Measurements from ENCODE around the gene XXYLT1. TPM values are rescaled to one million over a fixed set of nuclear protein-coding genes. Genes with fewer than 3 reads are reported as not detected.
A peak's percentile ranks its signal among the peaks of the same experiment; 100 is the strongest.

XXYLT1 gene
- total and polyA plus RNA-seq, 10 donors, result 2.7 to 22.3 (median 9.5) TPM

GRCh38 chr3:195123281-195123691 lies 147.7 kb downstream of the XXYLT1 start:
- H3K4me1 ChIP-seq, result peaks cover 0 to 39% (median 12%) of the 10 kb centered on the region in 6 donors
- WGBS, 5 donors, result 93 to 96% (median 95%) methylated on average over 9 to 13 of the region's 13 CpGs
- intact Hi-C loops (cut with DNase I; ENCODE audit: low total_unique reads), result no loop called here
- H3K27ac ChIP-seq, result no peak overlapping the region
- no peak for TF ChIP-seq POLR2AphosphoS5 (IDR thresholded peaks at IDR 0.05)
- H3K4me3 ChIP-seq, result no peak overlapping the region
- H3K36me3 ChIP-seq, result no peaks in the 10 kb centered on the region
- H3K27me3 ChIP-seq (replicated peaks in 1 of 7), result no peaks in the 10 kb centered on the region
- no peak for DNase-seq
- no peaks in the 10 kb centered on the region for H3K9me3 ChIP-seq

- intact Hi-C loops (cut with DNase I; ENCODE audit: low total_unique reads), result no loop called here
- no peaks in the 10 kb centered on the region for H3K36me3 ChIP-seq
- no peak overlapping the region for H3K27ac ChIP-seq
- no peak for DNase-seq
- H3K27me3 ChIP-seq (replicated peaks in 1 of 7), result no peaks in the 10 kb centered on the region
- peaks cover 0 to 41% (median 10%) of the 10 kb centered on the region in 6 donors for H3K4me1 ChIP-seq
- no peak for TF ChIP-seq POLR2AphosphoS5 (IDR thresholded peaks at IDR 0.05)
- 76 to 87% (median 80%) methylated on average over 4 of the region's 4 CpGs for WGBS, 5 donors
- H3K4me3 ChIP-seq, result no peak overlapping the region
- H3K9me3 ChIP-seq, result no peaks in the 10 kb centered on the region
Measured at GRCh38 chr3:195122261-195122660, 148.7 kb downstream of the XXYLT1 start.

GRCh38 chr3:195120267-195120601 lies 150.7 kb downstream of the XXYLT1 start:
- H3K4me1 ChIP-seq, result peaks cover 0 to 25% (median 12%) of the 10 kb centered on the region in 6 donors
- no peak overlapping the region for H3K4me3 ChIP-seq
- H3K9me3 ChIP-seq, result no peaks in the 10 kb centered on the region
- no peaks in the 10 kb centered on the region for H3K27me3 ChIP-seq (replicated peaks in 1 of 7)
- no peaks in the 10 kb centered on the region for H3K36me3 ChIP-seq
- TF ChIP-seq POLR2A (IDR thresholded peaks at IDR 0.05) (no peak), CTCF (IDR thresholded peaks at IDR 0.05 in 8 of 11, conservative IDR thresholded peaks at IDR 0.05 in 3 of 11) (no peak), POLR2AphosphoS5 (IDR thresholded peaks at IDR 0.05) (no peak)
- intact Hi-C loops (cut with DNase I; ENCODE audit: low total_unique reads), result no loop called here
- H3K27ac ChIP-seq, result peak overlapping the region in 3 of 8 donors; percentile 3 to 23 (median 7)
- WGBS, 5 donors, result 92 to 100% (median 95%) methylated on average over 2 of the region's 2 CpGs
- DNase-seq, result no peak

- Histone ChIP-seq H3K27ac (peak overlapping the region in 3 of 8 donors; percentile 3 to 23 (median 7)), H3K9me3 (no peaks in the 10 kb centered on the region), H3K4me3 (no peak overlapping the region), H3K36me3 (no peaks in the 10 kb centered on the region), H3K4me1 (peaks cover 0 to 30% (median 13%) of the 10 kb centered on the region in 6 donors), H3K27me3 (replicated peaks in 1 of 7) (no peaks in the 10 kb centered on the region)
- TF ChIP-seq POLR2AphosphoS5 (IDR thresholded peaks at IDR 0.05) (no peak), CTCF (IDR thresholded peaks at IDR 0.05 in 8 of 11, conservative IDR thresholded peaks at IDR 0.05 in 3 of 11) (no peak), POLR2A (IDR thresholded peaks at IDR 0.05) (no peak)
- WGBS, 5 donors, result 74 to 88% (median 84%) methylated on average over 16 of the region's 16 CpGs
- DNase-seq, result no peak
- intact Hi-C loops (cut with DNase I; ENCODE audit: low total_unique reads), result no loop called here
Measured at GRCh38 chr3:195119461-195120266, 151.3 kb downstream of the XXYLT1 start.

GRCh38 chr3:195118671-195119070 lies 152.3 kb downstream of the XXYLT1 start:
- no peaks in the 10 kb centered on the region for H3K36me3 ChIP-seq
- H3K27ac ChIP-seq, result no peak overlapping the region
- H3K4me3 ChIP-seq, result no peak overlapping the region
- WGBS, 5 donors, result 84 to 95% (median 92%) methylated on average over 13 of the region's 13 CpGs
- no peaks in the 10 kb centered on the region for H3K27me3 ChIP-seq (replicated peaks in 1 of 7)
- no peaks in the 10 kb centered on the region for H3K9me3 ChIP-seq
- TF ChIP-seq POLR2A (IDR thresholded peaks at IDR 0.05), result no peak
- TF ChIP-seq POLR2AphosphoS5 (IDR thresholded peaks at IDR 0.05), result no peak
- intact Hi-C loops (cut with DNase I; ENCODE audit: low total_unique reads), result no loop called here
- H3K4me1 ChIP-seq, result peaks cover 0 to 31% (median 13%) of the 10 kb centered on the region in 6 donors
- no peak for DNase-seq

Measured in spleen (tissue), 11 donors.